ENCODE results near the gene BIRC5.
"Not testable (repeated sequence)": the region's sequence is repeated elsewhere in the genome, so short reads cannot be mapped to it uniquely, and the experiment has no call there.

BIRC5 gene

DNA sequence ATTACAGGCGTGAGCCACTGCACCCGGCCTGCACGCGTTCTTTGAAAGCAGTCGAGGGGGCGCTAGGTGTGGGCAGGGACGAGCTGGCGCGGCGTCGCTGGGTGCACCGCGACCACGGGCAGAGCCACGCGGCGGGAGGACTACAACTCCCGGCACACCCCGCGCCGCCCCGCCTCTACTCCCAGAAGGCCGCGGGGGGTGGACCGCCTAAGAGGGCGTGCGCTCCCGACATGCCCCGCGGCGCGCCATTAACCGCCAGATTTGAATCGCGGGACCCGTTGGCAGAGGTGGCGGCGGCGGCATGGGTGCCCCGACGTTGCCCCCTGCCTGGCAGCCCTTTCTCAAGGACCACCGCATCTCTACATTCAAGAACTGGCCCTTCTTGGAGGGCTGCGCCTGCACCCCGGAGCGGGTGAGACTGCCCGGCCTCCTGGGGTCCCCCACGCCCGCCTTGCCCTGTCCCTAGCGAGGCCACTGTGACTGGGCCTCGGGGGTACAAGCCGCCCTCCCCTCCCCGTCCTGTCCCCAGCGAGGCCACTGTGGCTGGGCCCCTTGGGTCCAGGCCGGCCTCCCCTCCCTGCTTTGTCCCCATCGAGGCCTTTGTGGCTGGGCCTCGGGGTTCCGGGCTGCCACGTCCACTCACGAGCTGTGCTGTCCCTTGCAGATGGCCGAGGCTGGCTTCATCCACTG, at the start of gene BIRC5:
TSS of gene BIRC5 (plus strand) at position 238 of the 690 bp plus-strand sequence. CDS start at position 302, 64 bp downstream.
- peak; percentile 91 to 92 for DNase-seq

DNA sequence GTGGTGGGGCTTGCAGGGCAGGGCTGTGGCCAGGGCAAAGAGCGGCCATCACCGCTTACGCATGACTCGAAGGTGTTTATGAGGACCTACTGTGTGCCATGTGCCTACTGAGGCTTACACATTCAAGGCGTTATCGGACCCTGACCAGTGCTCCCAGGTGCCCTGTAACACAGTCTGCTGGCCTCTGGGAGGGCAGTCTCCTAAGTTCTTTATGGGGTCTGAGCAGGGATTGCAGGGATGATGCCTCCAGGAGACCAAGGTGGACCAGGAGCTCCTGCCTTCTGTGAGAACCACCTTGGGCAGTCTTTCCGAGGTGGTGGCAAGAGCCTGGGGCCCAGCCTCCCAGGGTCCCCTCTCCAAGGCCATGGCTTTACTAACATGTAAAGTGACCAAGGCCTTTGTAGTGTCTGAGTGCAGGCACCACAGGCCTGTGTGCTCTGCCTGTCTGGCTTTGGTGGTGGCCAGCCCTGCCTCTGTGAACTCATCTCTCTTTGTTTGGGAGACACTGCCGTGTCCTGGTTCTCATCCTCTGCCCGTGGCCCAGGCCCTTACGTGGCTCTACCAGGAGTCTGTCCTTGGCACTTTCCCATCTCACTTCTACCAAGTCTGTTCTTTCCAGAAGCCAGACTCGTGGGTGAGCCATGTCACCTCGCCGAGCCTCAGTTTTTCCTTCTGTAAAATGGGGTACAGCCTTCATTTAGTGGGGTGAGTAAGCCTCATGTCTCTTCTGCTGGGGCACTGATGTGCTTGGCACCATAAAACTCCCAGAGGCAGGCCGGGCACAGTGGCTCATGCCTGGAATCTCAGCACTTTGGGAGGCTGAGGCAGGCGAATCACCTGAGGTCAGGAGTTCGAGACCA, 49.1 kb upstream of the BIRC5 start:
- DNase-seq = no peak

DNA sequence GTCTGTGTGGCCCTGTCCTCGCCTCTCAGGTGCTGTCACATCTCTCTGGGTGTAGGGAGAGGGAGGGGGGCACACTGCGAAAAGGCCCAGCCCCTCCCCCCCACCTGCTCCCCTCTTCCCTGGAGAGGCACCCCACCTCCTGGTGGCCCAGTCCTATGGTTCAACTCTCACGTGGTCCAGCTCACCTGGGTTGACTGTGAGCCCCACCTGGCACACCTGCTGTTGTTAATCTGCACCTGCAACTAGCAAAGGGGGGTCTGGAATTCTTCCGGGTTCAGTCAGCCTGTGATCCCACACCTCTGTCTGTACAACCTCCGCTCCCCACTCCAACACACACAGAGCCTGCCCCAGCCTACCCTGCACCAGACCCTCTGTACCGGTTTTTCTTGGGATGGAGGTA, 47.6 kb upstream of the BIRC5 start:
- DNase-seq = no peak

DNA sequence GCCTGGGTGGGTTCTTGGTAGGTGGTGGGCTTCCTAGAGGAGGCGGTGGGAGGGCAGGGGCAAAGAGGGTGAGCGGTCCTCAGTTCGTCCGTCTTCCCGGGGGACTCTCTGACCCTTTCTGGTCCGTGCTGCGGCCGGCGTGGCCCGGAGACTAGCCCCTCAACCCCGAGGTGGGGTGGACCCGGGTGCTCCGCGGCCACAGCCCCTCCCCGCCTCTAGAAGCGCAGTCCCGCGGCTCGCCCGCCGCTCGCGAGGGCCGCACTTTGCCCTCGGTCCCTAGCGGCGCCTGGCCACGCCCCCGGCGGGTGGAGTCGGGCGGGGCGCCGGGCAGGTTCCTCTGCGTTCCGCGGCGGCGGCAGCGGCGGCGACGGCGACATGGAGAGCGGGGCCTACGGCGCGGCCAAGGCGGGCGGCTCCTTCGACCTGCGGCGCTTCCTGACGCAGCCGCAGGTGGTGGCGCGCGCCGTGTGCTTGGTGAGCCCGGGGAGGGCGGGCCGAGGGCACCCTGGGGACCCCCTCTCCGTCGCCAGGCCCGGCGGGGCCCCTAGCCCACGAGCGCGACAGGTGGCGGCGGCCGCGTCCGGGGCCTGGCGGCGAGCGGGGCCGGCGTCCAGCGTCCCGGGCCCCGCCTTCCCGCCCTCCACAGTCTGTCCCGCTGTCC, 45.7 kb upstream of the BIRC5 start, which contains the start of gene SYNGR2:
TSS of gene SYNGR2 (plus strand) at position 340 of the 661 bp plus-strand sequence. CDS start at position 376, 36 bp downstream.
- peak; percentile 85 to 86 for DNase-seq

DNA sequence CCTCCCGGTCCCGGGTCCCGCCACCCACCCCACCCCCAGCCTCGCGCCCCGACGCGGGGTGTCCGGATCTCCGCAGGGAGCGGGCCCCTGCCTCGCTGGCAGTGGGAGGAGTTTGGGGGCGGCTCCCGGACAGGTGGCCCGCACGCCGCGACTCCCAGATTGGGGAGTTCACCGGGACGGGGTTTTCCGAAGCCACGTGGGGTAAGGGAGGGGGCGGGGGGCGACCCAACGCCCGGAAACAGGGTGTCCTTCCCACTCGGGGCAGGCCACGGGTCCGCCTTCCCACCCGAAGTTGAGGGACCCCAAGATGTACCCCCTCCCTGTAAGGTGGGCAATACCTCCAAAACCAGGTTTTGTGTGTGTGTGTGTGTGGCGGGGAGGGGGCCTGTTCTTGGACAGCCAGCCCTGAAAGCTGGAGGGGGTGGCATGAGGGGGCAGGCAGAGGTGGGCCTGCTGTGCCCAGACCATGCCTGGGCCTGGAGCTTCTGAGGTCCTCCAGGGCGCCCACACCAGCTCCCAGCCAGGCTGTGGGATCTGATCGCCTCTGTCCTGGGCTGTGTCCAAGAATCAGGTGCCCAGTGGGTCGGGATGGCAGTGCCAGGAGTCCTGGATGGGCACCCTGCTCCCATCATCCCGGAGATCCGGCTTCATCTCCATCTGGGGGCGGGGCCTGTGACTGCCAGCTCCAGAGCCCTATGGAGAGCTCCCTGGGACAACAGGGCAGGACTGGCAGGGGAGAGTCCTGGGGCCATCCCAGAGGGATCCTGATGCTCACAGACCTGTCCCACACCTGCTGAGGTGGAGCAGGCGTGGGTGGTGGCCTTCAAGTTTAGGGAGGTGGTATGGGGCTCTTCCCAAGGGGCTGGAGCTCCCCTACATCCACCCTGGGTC, 44.9 kb upstream of the BIRC5 start:
- no peak for DNase-seq

DNA sequence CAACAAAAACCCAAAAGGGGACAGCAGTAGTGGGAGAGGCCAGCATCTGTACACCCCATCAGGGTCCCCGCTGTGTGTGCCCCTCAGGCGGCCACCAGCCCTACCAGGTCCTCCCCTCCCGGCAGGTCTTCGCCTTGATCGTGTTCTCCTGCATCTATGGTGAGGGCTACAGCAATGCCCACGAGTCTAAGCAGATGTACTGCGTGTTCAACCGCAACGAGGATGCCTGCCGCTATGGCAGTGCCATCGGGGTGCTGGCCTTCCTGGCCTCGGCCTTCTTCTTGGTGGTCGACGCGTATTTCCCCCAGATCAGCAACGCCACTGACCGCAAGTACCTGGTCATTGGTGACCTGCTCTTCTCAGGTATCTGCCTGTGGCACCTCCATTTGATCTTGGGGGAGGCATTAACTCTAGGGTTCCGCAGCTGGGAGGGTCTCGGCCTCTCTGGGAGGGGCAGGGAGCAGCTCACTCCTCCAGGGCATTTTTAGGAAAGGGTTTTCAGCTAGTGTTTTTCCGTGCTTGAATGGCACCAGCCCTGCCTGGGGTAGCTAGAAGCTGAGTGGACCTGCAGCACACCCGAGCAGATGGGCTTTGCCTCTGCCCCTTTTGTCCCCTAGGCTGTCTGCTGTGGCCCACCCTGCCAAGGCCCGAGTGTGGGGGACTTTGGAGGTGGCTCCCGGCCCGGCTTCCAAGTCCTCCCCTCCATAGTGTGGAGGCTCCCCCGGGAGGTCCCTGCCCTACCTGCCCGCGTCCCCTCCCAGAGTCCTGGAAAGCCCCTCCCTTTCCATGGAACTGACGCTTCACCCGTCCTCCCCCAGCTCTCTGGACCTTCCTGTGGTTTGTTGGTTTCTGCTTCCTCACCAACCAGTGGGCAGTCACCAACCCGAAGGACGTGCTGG, 43.1 kb upstream of the BIRC5 start:
- no peak for DNase-seq

DNA sequence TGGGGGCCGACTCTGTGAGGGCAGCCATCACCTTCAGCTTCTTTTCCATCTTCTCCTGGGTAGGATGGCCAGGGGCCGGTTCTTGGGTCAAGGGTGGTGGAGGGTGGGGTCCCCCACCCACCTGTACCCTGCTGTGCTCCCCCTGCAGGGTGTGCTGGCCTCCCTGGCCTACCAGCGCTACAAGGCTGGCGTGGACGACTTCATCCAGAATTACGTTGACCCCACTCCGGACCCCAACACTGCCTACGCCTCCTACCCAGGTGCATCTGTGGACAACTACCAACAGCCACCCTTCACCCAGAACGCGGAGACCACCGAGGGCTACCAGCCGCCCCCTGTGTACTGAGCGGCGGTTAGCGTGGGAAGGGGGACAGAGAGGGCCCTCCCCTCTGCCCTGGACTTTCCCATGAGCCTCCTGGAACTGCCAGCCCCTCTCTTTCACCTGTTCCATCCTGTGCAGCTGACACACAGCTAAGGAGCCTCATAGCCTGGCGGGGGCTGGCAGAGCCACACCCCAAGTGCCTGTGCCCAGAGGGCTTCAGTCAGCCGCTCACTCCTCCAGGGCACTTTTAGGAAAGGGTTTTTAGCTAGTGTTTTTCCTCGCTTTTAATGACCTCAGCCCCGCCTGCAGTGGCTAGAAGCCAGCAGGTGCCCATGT, 42.3 kb upstream of the BIRC5 start:
- DNase-seq = not testable (repeated sequence)

DNA sequence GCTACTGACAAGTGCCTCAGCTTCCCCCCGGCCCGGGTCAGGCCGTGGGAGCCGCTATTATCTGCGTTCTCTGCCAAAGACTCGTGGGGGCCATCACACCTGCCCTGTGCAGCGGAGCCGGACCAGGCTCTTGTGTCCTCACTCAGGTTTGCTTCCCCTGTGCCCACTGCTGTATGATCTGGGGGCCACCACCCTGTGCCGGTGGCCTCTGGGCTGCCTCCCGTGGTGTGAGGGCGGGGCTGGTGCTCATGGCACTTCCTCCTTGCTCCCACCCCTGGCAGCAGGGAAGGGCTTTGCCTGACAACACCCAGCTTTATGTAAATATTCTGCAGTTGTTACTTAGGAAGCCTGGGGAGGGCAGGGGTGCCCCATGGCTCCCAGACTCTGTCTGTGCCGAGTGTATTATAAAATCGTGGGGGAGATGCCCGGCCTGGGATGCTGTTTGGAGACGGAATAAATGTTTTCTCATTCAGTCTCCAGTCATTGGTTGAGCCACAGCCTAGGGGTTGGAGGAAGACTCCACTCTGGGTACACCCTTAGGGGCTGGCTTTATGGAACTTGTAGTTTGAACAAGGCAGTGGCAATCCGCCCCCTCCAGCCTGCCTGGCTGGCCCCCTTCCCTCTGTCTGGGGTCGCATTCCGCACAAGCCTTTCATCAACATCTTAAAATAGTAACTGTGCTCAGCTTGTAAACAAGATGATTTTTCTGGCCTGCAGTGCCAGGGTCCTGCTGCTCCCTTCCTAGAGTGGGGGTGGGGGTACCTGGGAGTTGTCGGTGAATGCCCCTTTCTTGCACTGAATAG, 41.6 kb upstream of the BIRC5 start:
- DNase-seq = no peak

DNA sequence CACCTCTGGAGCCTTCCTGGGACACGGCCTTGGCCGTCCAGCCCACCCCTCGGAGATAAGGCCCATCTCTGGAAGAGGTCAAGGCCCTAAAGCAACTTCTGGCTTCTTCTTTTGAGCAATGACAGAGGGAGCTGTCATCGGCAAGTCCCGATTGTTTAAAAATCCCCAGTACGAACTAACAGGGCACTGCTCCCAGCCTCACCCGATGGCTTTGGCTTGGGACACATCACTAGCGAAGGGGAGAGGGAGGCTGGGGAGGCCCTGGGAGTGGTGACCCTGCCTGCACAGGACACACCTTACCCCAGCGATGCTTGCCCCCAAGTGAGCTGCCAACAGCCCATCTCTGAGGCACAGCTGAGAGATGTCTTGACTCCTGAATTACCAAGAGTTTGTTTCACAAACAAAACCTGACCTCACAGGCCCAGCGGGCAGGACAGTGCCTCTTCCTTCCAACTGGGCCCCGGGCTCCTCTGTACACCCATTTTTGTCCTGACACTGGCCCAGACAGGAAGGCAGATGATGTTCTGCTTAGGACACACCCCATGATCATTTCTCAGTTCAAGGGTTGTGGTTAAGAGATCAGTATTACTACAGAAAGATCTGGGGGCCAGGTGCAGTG, 40.8 kb upstream of the BIRC5 start:
- no peak for DNase-seq

DNA sequence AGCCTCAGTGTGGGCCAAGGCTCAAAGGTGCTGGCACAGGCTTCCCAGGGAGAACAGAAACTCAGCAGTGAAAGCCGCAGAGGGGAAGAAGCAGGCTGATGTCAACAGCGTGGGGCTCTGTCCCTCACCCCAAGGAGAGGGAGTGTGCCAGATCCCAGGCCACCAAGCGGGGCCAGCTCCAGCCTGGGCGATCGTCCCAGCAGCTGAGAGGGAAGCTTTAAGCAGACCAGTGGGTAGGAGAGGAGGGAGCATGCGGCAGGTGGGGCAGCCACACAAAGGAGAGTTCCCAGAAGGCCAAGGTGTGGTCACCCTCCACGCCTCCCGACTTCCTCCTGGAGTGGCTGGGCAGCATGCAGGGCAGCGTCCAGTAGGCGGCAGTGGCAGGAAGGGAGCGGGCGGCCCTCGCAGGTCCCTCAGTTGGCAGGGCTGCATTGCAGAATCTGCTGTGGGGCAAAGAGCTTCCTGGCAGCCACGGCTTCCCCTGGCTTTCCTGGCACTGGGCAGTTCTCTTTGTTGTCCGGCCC, 39.6 kb upstream of the BIRC5 start:
- no peak for DNase-seq

DNA sequence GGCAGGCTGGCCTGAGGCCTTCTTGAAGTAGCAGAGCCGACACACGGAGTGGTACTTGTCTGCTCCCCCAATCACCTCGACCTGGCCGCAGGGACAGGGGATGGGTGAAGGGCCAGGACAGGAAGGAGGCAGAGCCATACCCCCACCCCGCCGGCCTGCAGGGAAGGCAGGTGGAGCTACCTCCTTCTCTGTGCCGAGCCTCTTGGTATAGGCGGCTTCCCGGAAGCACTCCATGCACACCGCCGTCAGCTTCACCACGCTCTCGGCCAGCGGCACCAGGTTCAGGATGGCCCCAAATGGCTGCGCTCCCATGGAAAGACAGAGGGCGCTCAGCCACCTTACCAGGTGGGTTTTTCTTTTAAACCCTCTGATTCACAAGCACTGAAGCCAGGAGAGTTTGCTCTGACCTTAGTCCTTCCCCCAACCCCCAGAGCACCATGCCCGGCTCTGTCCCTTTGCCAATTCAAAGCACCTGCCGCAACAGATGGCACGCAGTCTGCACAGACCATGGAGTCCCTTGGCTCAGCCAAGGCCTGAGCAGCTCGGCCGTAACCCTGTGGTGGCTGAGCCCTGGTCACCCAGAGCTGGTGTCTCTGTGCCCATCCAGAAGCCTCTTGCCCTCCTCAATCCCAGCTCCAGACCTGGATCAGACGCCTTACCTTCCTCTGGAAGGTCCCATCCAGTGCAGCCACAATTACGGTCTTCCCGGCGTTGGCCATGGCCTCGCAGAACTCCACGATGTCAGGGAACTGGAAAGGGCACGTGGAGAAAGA, 39.0 kb upstream of the BIRC5 start:
- DNase-seq = no peak

DNA sequence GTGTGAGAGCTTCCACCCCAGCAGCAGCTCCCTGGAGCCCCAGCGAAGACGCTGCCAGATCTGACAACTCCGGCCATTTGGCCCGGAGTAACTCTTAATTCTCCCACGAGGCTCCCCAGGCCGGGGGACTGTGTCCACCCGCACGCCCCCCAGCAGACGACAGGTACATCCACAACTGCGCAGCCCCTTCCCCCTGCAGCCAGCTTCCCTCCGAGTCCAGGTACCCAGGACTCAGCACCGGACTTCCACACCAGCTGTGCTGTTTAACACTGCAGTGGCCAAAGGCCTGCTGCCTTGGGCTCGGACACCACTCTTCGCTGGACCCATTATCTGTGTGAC, 38.4 kb upstream of the BIRC5 start:
- no peak for DNase-seq

DNA sequence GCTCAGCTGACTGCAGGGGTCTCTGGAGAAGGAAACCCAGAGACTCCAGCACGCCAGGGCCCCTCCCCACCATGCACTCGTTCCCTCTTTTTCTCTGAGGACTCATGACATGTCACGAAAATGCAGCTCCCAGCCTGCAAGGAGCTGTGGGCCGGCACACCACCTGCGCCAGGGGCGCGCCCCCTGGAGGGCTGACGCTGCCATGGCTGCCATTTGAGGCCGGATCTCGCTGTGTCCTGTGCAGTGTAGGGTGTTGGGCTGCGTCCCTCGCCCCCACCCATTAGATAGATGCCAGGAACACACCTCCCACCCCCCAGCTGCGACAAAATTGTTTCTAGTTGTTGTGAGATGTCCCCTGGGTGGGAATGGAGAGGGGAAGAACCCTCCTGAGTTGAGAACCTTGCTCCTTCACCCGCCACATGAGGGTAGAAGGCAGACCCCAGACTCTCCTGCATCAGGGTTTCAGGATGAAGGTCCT, 37.5 kb upstream of the BIRC5 start:
- peak; percentile 50 to 56 for DNase-seq

DNA sequence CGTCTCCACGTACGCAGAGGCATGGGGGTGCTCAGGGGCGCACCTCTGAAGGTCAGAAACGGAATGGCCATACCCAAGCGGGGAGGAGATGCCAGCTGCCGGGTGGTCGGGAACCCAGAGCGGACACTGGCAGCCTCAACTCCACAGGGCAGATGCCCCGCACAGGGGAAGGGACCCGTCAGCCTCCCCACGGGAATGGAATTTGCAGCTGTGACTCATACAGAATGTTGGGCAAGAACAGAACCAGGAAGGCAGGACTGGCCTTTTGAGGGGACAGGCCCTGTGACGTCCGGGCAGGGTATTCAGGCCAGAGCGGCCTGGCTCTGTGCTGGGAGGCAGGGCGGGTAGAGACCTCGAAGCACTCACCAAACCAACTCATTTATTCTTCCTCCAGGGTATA, 34.7 kb upstream of the BIRC5 start:
- no peak for DNase-seq

DNA sequence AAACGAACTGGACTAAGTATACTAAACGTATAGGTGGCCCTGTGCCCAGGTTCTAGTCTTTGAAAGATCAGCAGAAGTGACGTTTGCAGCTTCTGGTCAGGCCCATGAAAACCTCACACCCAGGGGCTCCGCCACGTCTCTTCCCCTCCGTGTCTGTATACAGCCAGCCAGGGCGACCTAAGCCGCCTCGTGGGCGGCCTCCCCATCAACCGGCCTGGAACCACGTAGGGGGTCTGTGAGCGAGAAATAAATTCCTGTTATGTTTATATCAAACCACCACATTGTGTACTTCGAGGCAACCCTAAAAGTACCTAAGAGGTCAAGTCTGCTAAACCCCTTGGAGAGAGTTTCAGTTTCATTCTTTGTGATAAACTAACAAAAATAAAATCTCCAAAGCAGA, 34.0 kb upstream of the BIRC5 start:
- DNase-seq = no peak

DNA sequence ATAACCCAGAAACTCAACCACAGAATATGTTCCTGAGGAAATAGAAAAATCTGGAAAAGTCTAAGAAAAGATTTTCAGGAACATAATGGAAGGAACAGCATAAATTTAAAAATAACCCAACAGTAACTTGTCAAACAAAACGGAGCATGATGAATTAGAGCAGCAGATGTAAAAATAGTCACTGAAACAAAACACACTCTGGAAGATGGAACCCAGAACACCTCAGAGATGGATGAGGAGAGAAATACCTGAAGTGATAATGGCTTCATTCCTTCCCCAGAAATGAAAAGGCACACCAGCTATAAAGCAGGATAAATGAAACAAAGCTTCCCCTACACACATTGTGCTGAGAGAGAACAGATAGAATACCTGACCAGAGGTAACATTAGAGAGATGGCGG, 33.5 kb upstream of the BIRC5 start:
- no peak for DNase-seq

DNA sequence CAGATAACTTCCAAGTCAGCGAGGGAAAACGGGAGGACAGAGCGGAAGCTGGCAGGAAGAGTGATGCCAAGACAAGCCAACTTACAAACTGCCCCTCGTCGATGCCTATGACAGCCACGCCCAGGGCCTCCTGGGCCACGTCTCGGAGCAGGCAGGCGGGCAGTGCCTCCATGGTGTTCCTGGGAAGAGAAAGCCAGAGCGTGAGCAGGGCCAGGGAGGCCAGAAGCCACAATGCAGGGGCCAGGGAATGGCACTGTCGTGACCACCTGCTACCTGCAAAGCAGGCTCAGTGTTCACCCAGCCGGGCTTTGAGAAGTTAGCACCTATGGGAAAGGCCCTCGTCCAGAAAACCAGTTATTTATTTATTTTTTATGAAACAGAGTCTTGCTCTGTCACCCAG, 31.5 kb upstream of the BIRC5 start:
- no peak for DNase-seq

DNA sequence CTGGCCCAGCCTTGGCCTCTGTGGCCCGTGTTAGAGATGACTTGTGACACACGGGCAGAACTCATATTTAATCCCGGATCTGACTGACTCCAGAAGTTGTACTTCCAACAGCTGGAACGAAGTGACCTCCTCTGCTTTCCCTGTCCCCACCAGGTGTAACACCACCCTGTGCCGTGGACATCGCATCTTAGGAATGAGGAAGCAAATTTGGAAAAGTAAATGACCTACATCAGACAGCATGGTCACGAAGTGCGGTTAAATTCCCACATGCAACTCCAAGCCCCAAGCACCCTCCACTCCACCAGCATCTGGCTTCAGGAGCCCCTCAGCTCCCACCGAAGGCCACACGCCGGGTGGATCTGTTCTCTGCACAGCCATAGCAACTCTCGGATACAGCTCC, 30.1 kb upstream of the BIRC5 start:
- DNase-seq = no peak

DNA sequence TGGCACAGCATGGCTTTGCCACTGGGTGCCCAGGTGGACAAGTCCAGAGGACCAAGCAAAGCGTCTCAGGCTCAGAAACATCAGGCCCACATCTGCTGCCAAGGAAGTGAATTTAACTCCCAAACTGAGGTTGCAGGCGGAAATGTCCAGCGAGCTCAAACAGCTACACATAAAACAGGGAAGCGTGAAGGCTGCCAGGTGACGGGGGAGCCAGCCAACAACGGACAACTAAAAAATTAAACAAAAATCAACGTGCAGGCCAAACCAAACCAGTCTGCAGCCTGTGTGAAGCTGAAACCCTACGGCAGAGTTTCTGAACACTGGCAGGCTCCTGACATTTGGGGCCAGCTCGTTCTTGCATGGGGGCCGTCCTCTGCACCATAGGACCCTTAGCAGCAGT, 29.7 kb upstream of the BIRC5 start:
- no peak for DNase-seq

Data from AML-193 (cell line).